OCI-LY1 (cell line): ENCODE measurements around the gene FMN2.

Experiments used
- H2AFZ ChIP-seq: fragments of 200-600 bp; sonication (generic), shearing (Covaris generic); 2 replicates; pipeline ENCODE4 v1.6.0; 2014; ENCODE audit warnings: antibody characterized with exemption, mild to moderate bottlenecking, low read length
- H3F3A ChIP-seq: fragments of 200-600 bp; sonication (generic), shearing (Covaris generic); 2 replicates; pipeline ENCODE4 v1.6.0; 2014; ENCODE audit warnings: mild to moderate bottlenecking, antibody characterized with exemption, low read length, moderate library complexity; ENCODE audit not compliant: insufficient read depth
- H3K27ac ChIP-seq: fragments of 200-600 bp; sonication (generic); 2 replicates; pipeline ENCODE4 v1.5.1; 2014; ENCODE audit warnings: low read length, mixed run types, mild to moderate bottlenecking, low read depth; ENCODE audit not compliant: poor library complexity, severe bottlenecking
- H3K27me3 ChIP-seq: fragments of 200-600 bp; sonication (generic); 2 replicates; pipeline ENCODE4 v1.6.0; 2014; ENCODE audit warnings: antibody characterized with exemption, mild to moderate bottlenecking, low read length, moderate library complexity; ENCODE audit not compliant: insufficient read depth
- H3K36me3 ChIP-seq: fragments of 200-600 bp; sonication (generic); 2 replicates; pipeline ENCODE4 v1.6.1; 2014; ENCODE audit warnings: mild to moderate bottlenecking, antibody characterized with exemption, low read length, moderate library complexity, mixed read lengths; ENCODE audit not compliant: insufficient read depth
- H3K4me1 ChIP-seq: fragments of 200-600 bp; sonication (generic); 2 replicates; pipeline ENCODE4 v1.5.1; 2014; ENCODE audit warnings: mild to moderate bottlenecking, low read length, moderate library complexity; ENCODE audit not compliant: insufficient read depth, severe bottlenecking
- H3K4me2 ChIP-seq: fragments of 200-600 bp; sonication (generic), shearing (Covaris generic); 2 replicates; pipeline ENCODE4 v1.6.1; 2014; ENCODE audit warnings: low read length
- H3K4me3 ChIP-seq: fragments of 200-600 bp; sonication (generic); 2 replicates; pipeline ENCODE4 v1.5.1; 2014; ENCODE audit warnings: low read length, low read depth, mild to moderate bottlenecking, mixed read lengths; ENCODE audit not compliant: poor library complexity, severe bottlenecking
- H3K79me2 ChIP-seq: fragments of 200-600 bp; shearing (Covaris generic); 2 replicates; pipeline ENCODE4 v1.6.1; 2016; ENCODE audit warnings: mixed run types, low read length, mixed read lengths; ENCODE audit not compliant: insufficient read depth
- H3K9ac ChIP-seq: fragments of 200-600 bp; sonication (generic), shearing (Covaris generic); 2 replicates; pipeline ENCODE4 v1.6.1; 2014; ENCODE audit warnings: mild to moderate bottlenecking, low read length, mixed read lengths
- H3K9me2 ChIP-seq: fragments of 200-600 bp; sonication (generic), shearing (Covaris generic); 2 replicates; pipeline ENCODE4 v1.6.1; 2014; ENCODE audit warnings: low read depth, mild to moderate bottlenecking, low read length, mixed read lengths
- H3K9me3 ChIP-seq: fragments of 200-600 bp; shearing (Covaris generic); 2 replicates; pipeline ENCODE4 v1.6.1; 2014; ENCODE audit warnings: low read length, mixed read lengths
- H4K20me1 ChIP-seq: fragments of 200-600 bp; sonication (generic), shearing (Covaris generic); 2 replicates; pipeline ENCODE4 v1.6.0; 2016; ENCODE audit warnings: mild to moderate bottlenecking, low read length; ENCODE audit not compliant: insufficient read depth
- EZH2 ChIP-seq: fragments of 200-600 bp; sonication (generic), shearing (Covaris generic); IDR thresholded peaks from 2 replicates; pipeline ENCODE4 v1.8.0; 2017; ENCODE audit warnings: borderline replicate concordance, mixed run types, mild to moderate bottlenecking, antibody characterized with exemption, low read length, moderate library complexity, mixed read lengths
- TF ChIP-seq, protein P1 (sequence below): fragments of 200-600 bp; sonication (generic), shearing (Covaris generic); IDR thresholded peaks from 2 replicates; pipeline ENCODE4 v1.5.1; 2017; ENCODE audit warnings: mild to moderate bottlenecking, antibody characterized with exemption, low read length, moderate library complexity, mixed read lengths

Gene FMN2

DNA sequence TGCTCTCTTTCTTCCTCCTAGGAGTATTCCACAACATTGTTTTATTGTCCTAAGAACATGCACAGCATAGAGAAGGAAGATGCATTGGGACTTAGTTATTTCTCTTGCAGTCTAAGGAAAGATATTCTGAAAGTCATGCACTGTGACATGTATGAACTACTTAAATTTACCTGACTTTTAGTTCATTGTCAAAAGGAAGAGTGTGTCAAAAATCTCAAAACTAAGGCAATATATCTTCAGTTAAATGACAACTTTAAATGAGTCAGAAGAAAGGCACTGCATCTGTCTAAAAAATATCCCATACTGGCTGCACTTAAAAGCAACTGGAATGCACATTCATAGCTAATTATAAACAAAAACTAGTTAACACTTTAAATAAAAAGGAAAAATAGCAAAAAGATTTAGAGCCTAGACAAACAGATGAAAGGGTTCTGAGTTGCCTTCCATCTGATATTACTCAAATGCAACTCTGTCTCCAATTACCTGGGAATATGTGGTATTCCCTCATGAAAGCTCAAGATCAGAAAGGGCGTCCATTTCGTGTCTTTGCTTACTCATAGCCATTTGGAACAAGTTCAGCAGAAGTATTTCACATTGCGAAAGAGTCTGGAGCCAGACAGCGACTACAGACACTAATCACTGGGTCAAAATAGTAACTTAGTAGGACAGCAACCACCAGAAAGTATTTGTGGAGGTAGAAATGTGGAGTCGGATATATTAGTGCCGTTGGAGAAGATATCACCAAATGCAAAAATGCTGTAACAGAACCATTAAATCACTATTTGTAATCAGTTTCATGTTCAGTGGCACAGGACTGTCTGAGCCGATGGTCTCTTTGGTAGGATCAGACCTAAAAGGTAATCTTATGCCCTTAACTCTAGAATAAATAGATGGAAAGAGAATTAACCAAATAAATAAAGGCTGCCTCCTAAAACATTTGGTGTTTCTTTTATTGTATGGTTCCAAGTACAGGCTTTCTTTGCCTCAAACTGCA is 294.6 kb downstream of the FMN2 start:
- H3K27ac ChIP-seq: no peak overlapping the region
- H3K4me3 ChIP-seq: no peak overlapping the region
- no peaks in the 10 kb centered on the region for H3K27me3 ChIP-seq
- H2AFZ ChIP-seq: no peak overlapping the region
- H3K9me2 ChIP-seq: no peaks in the 10 kb centered on the region
- H3K4me2 ChIP-seq: no peak overlapping the region
- H3K36me3 ChIP-seq: no peaks in the 10 kb centered on the region
- H3F3A ChIP-seq: no peaks in the 10 kb centered on the region
- TF ChIP-seq, protein P1, sequence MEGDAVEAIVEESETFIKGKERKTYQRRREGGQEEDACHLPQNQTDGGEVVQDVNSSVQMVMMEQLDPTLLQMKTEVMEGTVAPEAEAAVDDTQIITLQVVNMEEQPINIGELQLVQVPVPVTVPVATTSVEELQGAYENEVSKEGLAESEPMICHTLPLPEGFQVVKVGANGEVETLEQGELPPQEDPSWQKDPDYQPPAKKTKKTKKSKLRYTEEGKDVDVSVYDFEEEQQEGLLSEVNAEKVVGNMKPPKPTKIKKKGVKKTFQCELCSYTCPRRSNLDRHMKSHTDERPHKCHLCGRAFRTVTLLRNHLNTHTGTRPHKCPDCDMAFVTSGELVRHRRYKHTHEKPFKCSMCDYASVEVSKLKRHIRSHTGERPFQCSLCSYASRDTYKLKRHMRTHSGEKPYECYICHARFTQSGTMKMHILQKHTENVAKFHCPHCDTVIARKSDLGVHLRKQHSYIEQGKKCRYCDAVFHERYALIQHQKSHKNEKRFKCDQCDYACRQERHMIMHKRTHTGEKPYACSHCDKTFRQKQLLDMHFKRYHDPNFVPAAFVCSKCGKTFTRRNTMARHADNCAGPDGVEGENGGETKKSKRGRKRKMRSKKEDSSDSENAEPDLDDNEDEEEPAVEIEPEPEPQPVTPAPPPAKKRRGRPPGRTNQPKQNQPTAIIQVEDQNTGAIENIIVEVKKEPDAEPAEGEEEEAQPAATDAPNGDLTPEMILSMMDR: no peak
- no peak for TF ChIP-seq EZH2
- no peak overlapping the region for H3K9ac ChIP-seq
- H3K4me1 ChIP-seq: no peaks in the 10 kb centered on the region
- H4K20me1 ChIP-seq: no peaks in the 10 kb centered on the region
- H3K79me2 ChIP-seq: no peaks in the 10 kb centered on the region
- no peaks in the 10 kb centered on the region for H3K9me3 ChIP-seq

DNA sequence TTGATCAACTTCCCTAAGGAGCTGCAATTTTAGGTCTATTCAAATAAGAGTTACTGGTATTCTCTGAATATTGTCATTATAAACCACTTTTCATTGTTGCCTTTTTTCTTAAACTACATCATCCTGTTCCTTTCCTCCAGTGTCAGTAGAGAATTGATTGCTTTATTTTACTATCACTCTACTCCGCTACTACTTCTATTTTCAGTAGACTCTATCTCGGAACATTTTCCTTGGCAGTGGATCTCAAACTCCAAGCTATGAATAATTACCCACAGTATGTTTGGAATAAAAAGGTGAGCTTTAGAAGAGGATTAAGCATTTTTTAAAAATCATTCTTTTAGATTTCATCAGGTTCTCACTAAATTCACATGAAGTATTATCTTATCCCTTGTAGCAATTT is 295.4 kb downstream of the FMN2 start:
- H3K9me3 ChIP-seq: no peaks in the 10 kb centered on the region

DNA sequence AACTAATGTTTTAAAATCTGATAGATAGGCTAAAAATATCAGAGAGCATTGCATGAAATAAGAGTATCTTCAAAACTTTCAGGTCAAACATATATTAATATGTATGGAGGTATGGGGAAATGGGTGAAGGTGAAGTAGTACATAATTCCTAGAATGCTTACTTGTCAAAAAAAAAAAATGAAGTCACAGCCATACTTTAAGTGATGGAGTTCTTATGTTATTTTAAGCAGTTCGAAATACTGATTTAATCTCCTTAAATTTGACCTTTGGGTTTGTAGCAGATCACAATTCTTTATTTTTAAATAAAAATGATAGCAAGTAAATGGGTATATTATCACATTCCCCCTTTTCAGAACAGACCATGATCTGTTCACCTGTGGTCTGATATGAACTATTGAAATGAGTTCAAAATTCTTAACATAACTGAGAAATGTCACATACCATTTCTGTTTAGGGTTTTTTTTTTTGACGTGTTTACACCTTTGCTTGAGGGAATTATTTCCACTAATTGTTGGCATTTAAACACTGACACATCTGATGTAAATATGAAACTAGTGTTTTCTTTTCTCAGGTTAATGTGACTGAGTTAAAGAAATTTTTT is 300.1 kb downstream of the FMN2 start:
- Histone ChIP-seq H3K27me3 (no peaks in the 10 kb centered on the region), H2AFZ (no peak overlapping the region), H3K36me3 (no peaks in the 10 kb centered on the region), H3K9ac (no peak overlapping the region), H4K20me1 (no peaks in the 10 kb centered on the region), H3K9me3 (no peaks in the 10 kb centered on the region), H3K4me2 (no peak overlapping the region), H3F3A (no peaks in the 10 kb centered on the region), H3K9me2 (no peaks in the 10 kb centered on the region), H3K79me2 (no peaks in the 10 kb centered on the region), H3K4me1 (no peaks in the 10 kb centered on the region), H3K27ac (no peak overlapping the region), H3K4me3 (no peak overlapping the region)
- TF ChIP-seq EZH2: no peak
- TF ChIP-seq, protein P1: no peak

More for the DNA sequence above, 295.4 kb downstream of the FMN2 start:
- Histone ChIP-seq H2AFZ (no peak overlapping the region), H3K9ac (no peak overlapping the region), H3K79me2 (no peaks in the 10 kb centered on the region), H3K36me3 (no peaks in the 10 kb centered on the region), H3K4me1 (no peaks in the 10 kb centered on the region), H3K4me2 (no peak overlapping the region), H3K9me2 (no peaks in the 10 kb centered on the region), H3K27ac (no peak overlapping the region), H4K20me1 (no peaks in the 10 kb centered on the region), H3K4me3 (no peak overlapping the region), H3F3A (no peaks in the 10 kb centered on the region), H3K27me3 (no peaks in the 10 kb centered on the region)
- TF ChIP-seq, protein P1: no peak
- TF ChIP-seq EZH2: no peak
